Immature natural killer cell (primary cell): ENCODE data around the gene MED13L. TPM values are rescaled to one million over a fixed set of nuclear protein-coding genes. Genes with fewer than 3 reads are reported as not detected.

Experiments used
- DNase-seq, 3 donors: peaks; one replicate each; pipeline ENCODE4 v3.0.0; 2022; ENCODE audit warnings: mixed read lengths in 1 of 3
- H3K27ac Mint-ChIP-seq, 6 donors: one replicate each; pipeline ENCODE4 v1.8.0; 2020; ENCODE audit warnings: mixed read lengths in 6 of 6, mild to moderate bottlenecking in 5 of 6, inconsistent platforms in 4 of 6, moderate library complexity in 3 of 6
- H3K27me3 Mint-ChIP-seq, 3 donors: one replicate each; pipeline ENCODE4 v1.8.0; 2020 to 2021; ENCODE audit warnings: low read depth in 3 of 3, mild to moderate bottlenecking in 3 of 3, mixed read lengths in 3 of 3, moderate library complexity in 3 of 3, inconsistent platforms in 1 of 3
- H3K36me3 Mint-ChIP-seq, 3 donors: one replicate each; pipeline ENCODE4 v1.8.0; 2020; ENCODE audit warnings: mixed read lengths in 3 of 3, inconsistent platforms in 2 of 3, mild to moderate bottlenecking in 2 of 3
- H3K4me1 Mint-ChIP-seq, 2 donors: one replicate each; pipeline ENCODE4 v1.8.0; 2020; ENCODE audit warnings: inconsistent platforms in 2 of 2, mild to moderate bottlenecking in 2 of 2, mixed read lengths in 2 of 2, moderate library complexity in 1 of 2
- H3K4me3 Mint-ChIP-seq, 5 donors: one replicate each; pipeline ENCODE4 v1.8.0; 2020; ENCODE audit warnings: mild to moderate bottlenecking in 5 of 5, mixed read lengths in 5 of 5, inconsistent platforms in 3 of 5, moderate library complexity in 3 of 5
- H3K9me3 Mint-ChIP-seq, 6 donors: one replicate each; pipeline ENCODE4 v1.8.0; 2020; ENCODE audit warnings: mild to moderate bottlenecking in 6 of 6, mixed read lengths in 6 of 6, inconsistent platforms in 4 of 6, moderate library complexity in 3 of 6
- polyA plus RNA-seq, 3 donors: library from polyadenylated mRNA; unstranded; fragments of 300-500 nt; fragmentation: Illumina TruSeq; gene quantifications; one replicate each; pipeline ENCODE4 v1.2.3, GENCODE V29; 2021

Gene MED13L
- polyA plus RNA-seq, 3 donors from 2014 or later, result 2.3 to 10.3 (median 4.9) TPM

DNA sequence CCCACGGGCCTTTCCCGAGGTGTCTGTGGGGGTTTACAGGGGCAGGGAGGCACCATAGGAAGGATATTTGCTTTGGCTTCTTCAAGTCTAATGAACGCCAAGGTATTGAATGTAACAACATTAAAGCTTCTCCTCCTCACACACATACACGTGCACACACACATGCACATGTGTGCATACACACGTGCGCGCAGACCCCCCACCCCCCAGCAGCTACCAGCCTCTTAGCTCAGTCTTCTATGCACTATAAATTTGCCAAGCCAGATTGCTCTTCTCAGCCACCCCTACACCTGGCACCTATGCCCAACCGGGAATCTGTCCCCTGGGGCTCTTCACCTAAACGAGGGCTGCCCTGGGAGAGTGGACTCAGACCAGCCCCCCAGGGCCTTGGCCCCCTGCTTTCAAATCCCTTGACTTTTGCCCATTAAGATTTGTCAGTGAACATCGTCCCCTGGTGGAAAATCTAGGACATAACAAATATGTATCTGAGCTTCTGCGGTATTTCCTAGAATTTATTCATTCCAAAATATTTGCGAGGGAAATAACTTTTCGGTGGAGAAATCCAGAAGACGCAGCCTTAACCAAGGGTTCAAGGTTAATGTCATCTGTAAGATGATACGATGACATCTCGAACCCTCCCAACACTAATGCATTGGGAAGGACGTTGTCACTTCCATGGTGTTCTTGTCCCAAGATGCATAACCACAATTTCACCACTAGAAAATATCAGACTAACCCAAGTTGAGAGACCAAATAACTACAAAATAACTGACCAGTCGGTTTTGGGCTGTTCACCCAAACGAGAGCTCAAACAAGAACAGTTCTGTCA is 330.4 kb downstream of the MED13L start:
- Mint-ChIP-seq H3K9me3 (peaks cover 0 to under 1% (median 0%) of the 10 kb centered on the region in 6 donors), H3K27ac (no peak overlapping the region), H3K36me3 (peaks cover 0 to 20% (median 15%) of the 10 kb centered on the region in 3 donors), H3K4me3 (no peak overlapping the region), H3K27me3 (peaks cover 6 to 24% (median 14%) of the 10 kb centered on the region in 3 donors), H3K4me1 (no peaks in the 10 kb centered on the region)
- no peak for DNase-seq

DNA sequence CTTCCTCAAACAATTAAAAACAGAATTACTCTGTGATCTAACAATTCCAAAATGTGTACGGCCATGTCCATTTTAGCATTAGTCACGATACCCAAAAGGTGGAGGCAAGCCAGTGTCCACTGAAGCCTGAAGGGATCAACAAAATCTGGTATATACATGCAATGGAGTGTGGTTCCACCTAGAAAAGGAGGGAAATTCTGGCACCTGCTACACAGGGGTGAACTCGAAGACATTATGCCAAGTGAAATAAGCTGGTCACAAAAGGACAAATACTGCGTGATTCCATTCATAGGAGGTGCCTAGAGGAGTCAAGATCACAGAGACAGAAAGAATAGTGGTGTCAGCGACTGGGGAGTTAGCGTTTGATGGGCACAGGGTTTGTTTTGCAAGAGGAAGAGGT is 331.4 kb downstream of the MED13L start:
- Mint-ChIP-seq H3K27me3 (peaks cover 6 to 21% (median 10%) of the 10 kb centered on the region in 3 donors), H3K27ac (no peak overlapping the region), H3K9me3 (peaks cover 0 to 1% (median 0%) of the 10 kb centered on the region in 6 donors), H3K36me3 (peaks cover 0 to 20% (median 15%) of the 10 kb centered on the region in 3 donors), H3K4me3 (no peak overlapping the region), H3K4me1 (no peaks in the 10 kb centered on the region)
- no peak for DNase-seq

DNA sequence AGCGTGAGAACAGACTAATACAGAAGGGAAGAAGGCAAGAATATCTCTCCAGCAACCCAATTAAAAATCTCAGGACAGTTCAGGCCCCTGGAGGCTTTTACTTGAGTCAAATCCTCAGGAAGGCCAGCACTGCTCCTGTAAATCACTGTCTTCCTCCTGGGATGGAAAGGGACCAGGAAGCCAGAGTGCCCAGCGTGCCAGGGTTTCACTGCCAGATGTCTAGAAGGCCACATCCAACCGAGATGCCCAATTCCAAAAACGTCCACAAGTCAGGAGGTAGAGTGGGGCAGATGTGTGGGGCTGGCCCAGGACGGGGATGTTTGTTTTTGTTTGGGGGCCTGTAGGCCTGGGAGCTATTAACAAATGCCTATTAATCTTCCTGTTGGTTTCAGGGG is 332.0 kb downstream of the MED13L start:
- no peak overlapping the region for H3K4me3 Mint-ChIP-seq
- H3K27ac Mint-ChIP-seq, result no peak overlapping the region
- peaks cover 0 to 1% (median 0%) of the 10 kb centered on the region in 6 donors for H3K9me3 Mint-ChIP-seq
- H3K36me3 Mint-ChIP-seq, result peaks cover 0 to 18% (median 14%) of the 10 kb centered on the region in 3 donors
- no peaks in the 10 kb centered on the region for H3K4me1 Mint-ChIP-seq
- peaks cover 5 to 19% (median 10%) of the 10 kb centered on the region in 3 donors for H3K27me3 Mint-ChIP-seq
- DNase-seq, result no peak

- peaks cover 5 to 23% (median 10%) of the 10 kb centered on the region in 3 donors for H3K27me3 Mint-ChIP-seq
Measured at GRCh38 chr12:115944837-115945490, 332.5 kb downstream of the MED13L start.

GRCh38 chr12:115944392-115944742 is 333.1 kb downstream of the MED13L start:
- peaks cover 0 to 10% (median 9%) of the 10 kb centered on the region in 3 donors for H3K36me3 Mint-ChIP-seq
- no peak for DNase-seq
- H3K4me1 Mint-ChIP-seq, result no peaks in the 10 kb centered on the region
- peaks cover 0 to 1% (median under 1%) of the 10 kb centered on the region in 6 donors for H3K9me3 Mint-ChIP-seq
- peaks cover 5 to 23% (median 8%) of the 10 kb centered on the region in 3 donors for H3K27me3 Mint-ChIP-seq
- no peak overlapping the region for H3K27ac Mint-ChIP-seq
- H3K4me3 Mint-ChIP-seq, result no peak overlapping the region

More at GRCh38 chr12:115944837-115945490, 332.5 kb downstream of the MED13L start:
- H3K36me3 Mint-ChIP-seq, result peaks cover 0 to 13% (median 9%) of the 10 kb centered on the region in 3 donors
- H3K27ac Mint-ChIP-seq, result no peak overlapping the region
- DNase-seq, result no peak
- H3K9me3 Mint-ChIP-seq, result peaks cover 0 to 1% (median 0%) of the 10 kb centered on the region in 6 donors
- H3K4me3 Mint-ChIP-seq, result no peak overlapping the region
- H3K4me1 Mint-ChIP-seq, result no peaks in the 10 kb centered on the region

- peak overlapping the region in 1 of 5 donors; percentile 39 for H3K4me3 Mint-ChIP-seq
- H3K36me3 Mint-ChIP-seq, result peaks cover 4 to 6% (median 5%) of the 10 kb centered on the region in 3 donors
- H3K9me3 Mint-ChIP-seq, result peaks cover 0 to 6% (median 3%) of the 10 kb centered on the region in 6 donors
- no peak overlapping the region for H3K27ac Mint-ChIP-seq
- H3K27me3 Mint-ChIP-seq, result peaks cover 8 to 23% (median 8%) of the 10 kb centered on the region in 3 donors
- no peak for DNase-seq
- H3K4me1 Mint-ChIP-seq, result no peaks in the 10 kb centered on the region
Measured at GRCh38 chr12:115943630-115944391, 333.7 kb downstream of the MED13L start.

DNA sequence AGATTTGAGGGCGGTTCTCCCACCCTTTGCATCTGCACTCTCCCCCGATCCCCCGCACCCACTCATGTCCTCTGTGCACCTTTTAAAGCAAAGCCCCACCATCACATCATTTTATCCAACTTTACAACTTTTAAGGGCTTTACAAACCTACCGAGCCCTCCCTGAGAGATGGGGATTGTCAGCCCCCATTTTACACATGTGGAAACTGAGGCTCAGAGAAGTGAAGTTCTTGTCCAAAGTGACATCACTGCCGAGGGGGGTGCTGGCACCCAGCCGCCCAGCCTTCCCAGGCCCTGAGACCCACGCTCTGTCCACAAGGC is 334.2 kb downstream of the MED13L start:
- Mint-ChIP-seq H3K4me3 (no peak overlapping the region), H3K4me1 (no peaks in the 10 kb centered on the region), H3K36me3 (peaks cover 1 to 5% (median 3%) of the 10 kb centered on the region in 3 donors), H3K27me3 (peaks cover 7 to 22% (median 8%) of the 10 kb centered on the region in 3 donors), H3K9me3 (peaks cover 0 to 8% (median 4%) of the 10 kb centered on the region in 6 donors), H3K27ac (no peak overlapping the region)
- DNase-seq, result no peak

GRCh38 chr12:115942346-115942745 is 335.1 kb downstream of the MED13L start:
- Mint-ChIP-seq H3K4me1 (no peaks in the 10 kb centered on the region), H3K27me3 (peaks cover 7 to 20% (median 8%) of the 10 kb centered on the region in 3 donors), H3K9me3 (peaks cover 0 to 8% (median 4%) of the 10 kb centered on the region in 6 donors), H3K36me3 (peaks cover 0 to 5% (median under 1%) of the 10 kb centered on the region in 3 donors), H3K4me3 (no peak overlapping the region), H3K27ac (no peak overlapping the region)
- no peak for DNase-seq

- H3K36me3 Mint-ChIP-seq, result peaks cover 0 to 5% (median 0%) of the 10 kb centered on the region in 3 donors
- H3K9me3 Mint-ChIP-seq, result peaks cover 0 to 8% (median 4%) of the 10 kb centered on the region in 6 donors
- no peak overlapping the region for H3K4me3 Mint-ChIP-seq
- DNase-seq, result no peak
- H3K27me3 Mint-ChIP-seq, result peaks cover 7 to 20% (median 8%) of the 10 kb centered on the region in 3 donors
- no peaks in the 10 kb centered on the region for H3K4me1 Mint-ChIP-seq
- no peak overlapping the region for H3K27ac Mint-ChIP-seq
Measured at GRCh38 chr12:115941362-115941761, 336.1 kb downstream of the MED13L start.

DNA sequence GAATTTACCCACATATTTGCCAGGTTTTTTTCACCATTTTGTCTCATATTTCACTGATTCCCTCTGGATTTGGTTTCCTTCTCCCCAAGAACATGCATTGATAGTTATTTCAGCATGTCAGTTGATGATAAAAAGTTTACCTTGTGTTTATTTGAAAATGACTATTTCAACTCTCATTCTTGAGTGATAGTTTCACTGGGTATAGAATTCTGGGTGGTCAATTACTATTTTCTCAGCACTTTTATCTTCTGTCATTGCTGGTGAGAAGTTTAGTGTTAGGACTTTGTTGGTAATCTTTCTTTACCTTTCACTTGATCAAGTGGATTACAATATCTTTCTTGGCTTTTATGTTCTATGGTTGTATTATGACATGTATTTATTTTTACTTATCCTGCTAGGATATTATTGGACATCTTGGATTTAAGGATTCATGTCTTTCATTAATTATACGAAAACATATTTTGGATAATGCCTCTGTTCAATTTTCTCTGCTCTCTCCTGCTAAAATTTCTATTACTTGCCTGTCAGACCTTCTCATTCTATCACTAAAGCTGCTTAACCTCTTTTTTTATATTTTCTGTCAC is 338.6 kb downstream of the MED13L start:
- H3K27ac Mint-ChIP-seq, result no peak overlapping the region
- no peak for DNase-seq
- H3K4me3 Mint-ChIP-seq, result no peak overlapping the region
- H3K4me1 Mint-ChIP-seq, result no peaks in the 10 kb centered on the region
- peaks cover 4 to 16% (median 9%) of the 10 kb centered on the region in 3 donors for H3K27me3 Mint-ChIP-seq
- peaks cover 0 to 8% (median 4%) of the 10 kb centered on the region in 6 donors for H3K9me3 Mint-ChIP-seq
- H3K36me3 Mint-ChIP-seq, result peaks cover 0 to 5% (median 0%) of the 10 kb centered on the region in 3 donors

GRCh38 chr12:115936997-115937916 is 340.2 kb downstream of the MED13L start:
- DNase-seq, result no peak
- H3K4me3 Mint-ChIP-seq, result no peak overlapping the region
- peaks cover 0 to 8% (median 4%) of the 10 kb centered on the region in 6 donors for H3K9me3 Mint-ChIP-seq
- no peak overlapping the region for H3K27ac Mint-ChIP-seq
- no peaks in the 10 kb centered on the region for H3K4me1 Mint-ChIP-seq
- H3K27me3 Mint-ChIP-seq, result peaks cover 1 to 6% (median 4%) of the 10 kb centered on the region in 3 donors
- peaks cover 0 to 5% (median 0%) of the 10 kb centered on the region in 3 donors for H3K36me3 Mint-ChIP-seq

GRCh38 chr12:115934877-115935276 is 342.6 kb downstream of the MED13L start:
- peaks cover 0 to 5% (median 0%) of the 10 kb centered on the region in 3 donors for H3K36me3 Mint-ChIP-seq
- no peak overlapping the region for H3K4me3 Mint-ChIP-seq
- no peak for DNase-seq
- no peak overlapping the region for H3K27ac Mint-ChIP-seq
- no peaks in the 10 kb centered on the region for H3K4me1 Mint-ChIP-seq
- H3K9me3 Mint-ChIP-seq, result peaks cover 0 to 8% (median 4%) of the 10 kb centered on the region in 6 donors
- peaks cover 0 to 4% (median 1%) of the 10 kb centered on the region in 3 donors for H3K27me3 Mint-ChIP-seq
